Measurements from ENCODE around the gene GJA3. TPM values are rescaled to one million over a fixed set of nuclear protein-coding genes. Genes with fewer than 3 reads are reported as not detected.

GJA3 gene
- total and polyA plus RNA-seq, 2 donors (not counting 3 experiments of a cell fraction or from before 2014, with no cell fraction given) = not detected

DNA sequence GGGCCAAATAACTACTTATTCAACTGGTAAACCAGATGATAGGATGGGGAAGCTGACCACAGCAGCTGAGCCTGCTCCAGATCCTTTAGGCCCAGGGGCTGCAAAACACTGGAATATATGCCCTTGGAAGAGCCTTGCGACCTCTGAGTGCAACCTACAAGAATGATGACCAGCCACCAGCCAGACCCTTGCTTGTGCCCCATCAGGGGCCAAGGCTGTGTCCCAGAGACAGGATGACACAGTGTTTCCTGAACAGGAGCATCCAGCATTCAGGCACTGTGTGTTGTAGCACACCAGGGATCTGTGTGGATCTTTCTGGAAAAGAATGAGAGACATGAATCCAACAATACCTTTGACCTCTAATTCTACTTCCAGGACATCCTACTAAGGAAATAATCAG is 14.5 kb downstream of the GJA3 start:
- TF ChIP-seq POLR2AphosphoS5 (IDR thresholded peaks at IDR 0.05; ENCODE audit: insufficient read depth, low read depth, low read length) (no peak), GATA2 (IDR thresholded peaks at IDR 0.05; ENCODE audit: insufficient read depth, insufficient read length, low read depth, low read length) (no peak), MYC (IDR thresholded peaks at IDR 0.05; ENCODE audit: low read depth, low read length) (no peak), EZH2 (IDR thresholded peaks at IDR 0.05; ENCODE audit: borderline replicate concordance, low read depth, low read length, severe bottlenecking) (no peak), JUN (IDR thresholded peaks at IDR 0.05; ENCODE audit: borderline replicate concordance, insufficient read depth, insufficient read length, low read depth) (no peak), FOS (IDR thresholded peaks at IDR 0.05; ENCODE audit: borderline replicate concordance, insufficient read depth, low read length) (no peak), POLR2A (IDR thresholded peaks at IDR 0.05; ENCODE audit: low read depth, low read length) (no peak)
- TF ChIP-seq, protein P1, sequence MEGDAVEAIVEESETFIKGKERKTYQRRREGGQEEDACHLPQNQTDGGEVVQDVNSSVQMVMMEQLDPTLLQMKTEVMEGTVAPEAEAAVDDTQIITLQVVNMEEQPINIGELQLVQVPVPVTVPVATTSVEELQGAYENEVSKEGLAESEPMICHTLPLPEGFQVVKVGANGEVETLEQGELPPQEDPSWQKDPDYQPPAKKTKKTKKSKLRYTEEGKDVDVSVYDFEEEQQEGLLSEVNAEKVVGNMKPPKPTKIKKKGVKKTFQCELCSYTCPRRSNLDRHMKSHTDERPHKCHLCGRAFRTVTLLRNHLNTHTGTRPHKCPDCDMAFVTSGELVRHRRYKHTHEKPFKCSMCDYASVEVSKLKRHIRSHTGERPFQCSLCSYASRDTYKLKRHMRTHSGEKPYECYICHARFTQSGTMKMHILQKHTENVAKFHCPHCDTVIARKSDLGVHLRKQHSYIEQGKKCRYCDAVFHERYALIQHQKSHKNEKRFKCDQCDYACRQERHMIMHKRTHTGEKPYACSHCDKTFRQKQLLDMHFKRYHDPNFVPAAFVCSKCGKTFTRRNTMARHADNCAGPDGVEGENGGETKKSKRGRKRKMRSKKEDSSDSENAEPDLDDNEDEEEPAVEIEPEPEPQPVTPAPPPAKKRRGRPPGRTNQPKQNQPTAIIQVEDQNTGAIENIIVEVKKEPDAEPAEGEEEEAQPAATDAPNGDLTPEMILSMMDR (IDR thresholded peaks at IDR 0.05; ENCODE audit: extremely low read depth in 1 of 2, insufficient read depth in 1 of 2, low read depth in 1 of 2, low read length in 2 of 2) = no peak
- intact Hi-C loops (cut with micrococcal nuclease) (no loop called here), dilution Hi-C loops (cut with MboI; ENCODE audit: extremely low pct_ligation_motif_present, low sequenced_read_pairs) (no loop called here)
- Histone ChIP-seq H3K36me3 (ENCODE audit: control insufficient read depth in 2 of 2, extremely low read depth in 1 of 2, insufficient read depth in 2 of 2, low read length in 2 of 2) (no peaks in the 10 kb centered on the region), H3K27ac (ENCODE audit: insufficient read depth, low read depth, low read length) (no peak overlapping the region), H3K4me1 (ENCODE audit: control insufficient read depth, extremely low read depth, insufficient read depth, low read length) (no peaks in the 10 kb centered on the region), H3K27me3 (ENCODE audit: control insufficient read depth in 2 of 2, insufficient read depth in 2 of 2, low read length in 2 of 2) (peaks cover 34 to 44% of the 10 kb centered on the region in 2 experiments), H3K9ac (replicated peaks; ENCODE audit: extremely low read depth, insufficient read depth, low read length) (no peak overlapping the region), H3K9me3 (replicated peaks; ENCODE audit: control insufficient read depth, insufficient read depth, low read length) (no peaks in the 10 kb centered on the region), H3K9me1 (replicated peaks; ENCODE audit: control insufficient read depth, extremely low read depth, insufficient read depth, low read length) (no peaks in the 10 kb centered on the region), H3K4me3 (replicated peaks in 1 of 3; ENCODE audit: insufficient read depth in 1 of 3, low read depth in 1 of 3, low read length in 3 of 3) (no peak overlapping the region), H3K4me2 (ENCODE audit: insufficient read depth, low read length) (no peak overlapping the region), H4K20me1 (replicated peaks; ENCODE audit: control insufficient read depth, extremely low read depth, insufficient read depth, low read length) (no peaks in the 10 kb centered on the region), H3K79me2 (ENCODE audit: control insufficient read depth, insufficient read depth, low read length) (no peaks in the 10 kb centered on the region), H2AFZ (ENCODE audit: low read depth, low read length) (no peak overlapping the region)
- ChIA-PET CTCF (interaction anchor here (1.1 kb wide), 1 partner anchor 9 kb away, joined by 3 read pairs; no protein-coding TSS in a partner anchor), POLR2A (no interaction called here)
- no peak for DNase-seq (ENCODE audit: low read depth, low spot score)
- no peak for FAIRE-seq
- no TSS peak for BruUV-seq (replicated peaks)

Measured in endothelial cell of umbilical vein (primary cell).